Pancreas (tissue), 10 donors: ENCODE data around the gene THAP3. TPM values are rescaled to one million over a fixed set of nuclear protein-coding genes. Genes with fewer than 3 reads are reported as not detected.

ENCODE experiments used
- ATAC-seq, 4 donors: fragments of 200-7000 bp; cut with Tn5 transposase; one replicate each; pipeline versions ENCODE4 v1.8.0 to v1.9.1; 2020; ENCODE audit warnings: mild to moderate bottlenecking in 4 of 4, moderate library complexity in 4 of 4
- DNase-seq, 6 donors: peaks; one replicate each; pipeline ENCODE4 v3.0.0-alpha.2; 2020
- FAIRE-seq: peaks from 2 replicates; lab custom pipeline; 2012; peaks lifted over from hg19 to GRCh38; lab: Jason Lieb, UNC
- H3K27ac ChIP-seq, 4 donors: fragments of 200-600 bp; sonication (generic); 1 replicate in 3 of 4; 2 replicates in 1 of 4; pipeline versions ENCODE4 v1.5.0 to v1.8.0; 2020
- H3K27me3 ChIP-seq, 4 donors: fragments of 200-600 bp; one replicate each; pipeline ENCODE4 v1.8.0; 2021
- H3K36me3 ChIP-seq, 3 donors: fragments of 200-600 bp; sonication (generic) in 1 of 3; one replicate each; pipeline versions ENCODE4 v1.5.0 to v1.8.0; 2020 to 2021
- H3K4me1 ChIP-seq, 3 donors: fragments of 200-600 bp; one replicate each; pipeline ENCODE4 v1.8.0; 2021
- H3K4me3 ChIP-seq, 4 donors: fragments of 200-600 bp; sonication (generic) in 2 of 4; one replicate each; pipeline versions ENCODE4 v1.5.0 to v1.8.0; 2020 to 2021
- H3K9me3 ChIP-seq, 4 donors: fragments of 200-600 bp; one replicate each; pipeline ENCODE4 v1.8.0; 2021
- WGBS, 2 donors: extraction: QIAGEN DNeasy Blood & Tissue Kit; methylation state at CpG; one replicate each; pipeline ENCODE4 v1.1.7; 2013; 5-methylcytosine and 5-hydroxymethylcytosine counted together
- intact Hi-C, 3 donors: fragments of 100-400 bp; cut with DNase I; formaldehyde crosslinking; loops; one replicate each; pipeline versions ENCODE4 v1.11.1 to v1.14.2; 2022
- polyA plus RNA-seq, 2 donors: library from polyadenylated mRNA; stranded (reverse); fragments of 200-250 nt; gene quantifications; one replicate each; pipeline ENCODE4 v1.2.3, GENCODE V29; 2013
- total RNA-seq, 6 donors: library from RNA; stranded (reverse); fragmentation: NEBNext Ultra II Directional in 4 of 6; extraction: Animal tissue kit (Norgen Biotek cat#: 25700) in 4 of 6; gene quantifications; one replicate each; pipeline versions ENCODE4 v1.2.1 to v1.2.4, GENCODE V29; 2021 to 2023
- TF ChIP-seq, protein P1 (sequence below), 4 donors: fragments of 200-600 bp; sonication (generic) in 3 of 4; IDR thresholded peaks; one replicate each; pipeline versions ENCODE4 v1.5.0 to v1.8.0; 2021; ENCODE audit warnings: antibody characterized with exemption in 4 of 4
- donor health status: healthy with polysubstance abuse.
- donor health status: DM: no; HTN: no; CAD: no; lungs with moderate emphysema.
- donor health status: DM: no; HTN: no; CAD: no.
- donor health status: control.
- donor health status: control.
- donor health status: Bipolar disorder and iron deficiency.
- donor health status: DM: yes; HTN: yes; CAD: no.
- donor health status: DM: no; HTN: no; CAD: no.
- donor health status: DM: no; HTN: no; CAD: no.
- donor health status: DM: yes; HTN: yes; CAD: no.

THAP3 gene
- total and polyA plus RNA-seq, 8 donors, result 6.9 to 28.0 (median 9.2) TPM

DNA sequence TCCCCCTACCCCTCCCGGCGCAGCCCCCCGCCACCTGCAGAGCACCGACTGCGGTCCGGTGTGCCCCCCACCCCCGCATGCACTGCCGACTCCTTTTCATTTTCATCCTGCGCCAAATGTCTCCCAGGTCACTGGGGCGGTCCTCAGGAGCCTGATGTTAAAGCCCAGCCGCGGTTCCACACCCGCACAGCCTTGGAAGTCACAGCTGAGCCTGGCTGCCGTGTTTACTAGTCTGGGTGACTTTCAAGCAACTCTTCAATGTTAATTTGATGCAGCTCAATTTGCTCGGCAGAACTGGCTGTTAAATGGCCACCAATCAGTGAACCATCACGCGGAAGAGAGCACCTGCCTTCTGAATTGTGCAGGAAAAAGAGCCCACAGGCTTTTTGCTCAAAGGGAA lies 27.2 kb downstream of the THAP3 start:
- 87 to 89% methylated on average over 17 of the region's 17 CpGs for WGBS, 2 donors
- no peak for ATAC-seq
- H3K36me3 ChIP-seq, result peaks cover 0 to 11% (median 0%) of the 10 kb centered on the region in 3 donors

DNA sequence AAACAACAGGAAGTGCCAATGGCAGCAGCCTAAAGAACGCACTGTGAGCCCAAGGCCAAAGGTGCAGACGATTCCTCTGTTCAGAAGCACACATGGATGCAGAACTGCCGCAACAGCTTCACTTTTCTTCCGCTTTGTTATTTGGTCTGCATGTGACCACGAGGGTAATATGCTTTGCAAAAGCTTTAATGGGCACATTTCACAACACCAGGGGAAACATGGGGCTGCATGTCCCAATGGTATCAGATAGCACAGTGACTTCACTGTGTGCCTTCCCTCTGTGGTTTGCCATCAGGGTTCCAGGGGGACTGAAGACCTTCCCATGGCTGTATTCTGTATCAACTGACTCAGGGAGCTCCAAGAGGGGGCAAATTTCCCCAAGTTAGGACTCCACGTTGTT lies 28.3 kb downstream of the THAP3 start:
- H3K36me3 ChIP-seq, result peaks cover 0 to 11% (median 0%) of the 10 kb centered on the region in 3 donors
- H3K9me3 ChIP-seq, result no peaks in the 10 kb centered on the region
- DNase-seq, result no peak
- no peak for FAIRE-seq
- no peaks in the 10 kb centered on the region for H3K4me1 ChIP-seq
- ATAC-seq, result no peak
- intact Hi-C loops, result no loop called here
- WGBS, 2 donors, result 79 to 80% methylated on average over 6 of the region's 6 CpGs
- H3K27ac ChIP-seq, result no peak overlapping the region
- no peak overlapping the region for H3K4me3 ChIP-seq
- TF ChIP-seq, protein P1, sequence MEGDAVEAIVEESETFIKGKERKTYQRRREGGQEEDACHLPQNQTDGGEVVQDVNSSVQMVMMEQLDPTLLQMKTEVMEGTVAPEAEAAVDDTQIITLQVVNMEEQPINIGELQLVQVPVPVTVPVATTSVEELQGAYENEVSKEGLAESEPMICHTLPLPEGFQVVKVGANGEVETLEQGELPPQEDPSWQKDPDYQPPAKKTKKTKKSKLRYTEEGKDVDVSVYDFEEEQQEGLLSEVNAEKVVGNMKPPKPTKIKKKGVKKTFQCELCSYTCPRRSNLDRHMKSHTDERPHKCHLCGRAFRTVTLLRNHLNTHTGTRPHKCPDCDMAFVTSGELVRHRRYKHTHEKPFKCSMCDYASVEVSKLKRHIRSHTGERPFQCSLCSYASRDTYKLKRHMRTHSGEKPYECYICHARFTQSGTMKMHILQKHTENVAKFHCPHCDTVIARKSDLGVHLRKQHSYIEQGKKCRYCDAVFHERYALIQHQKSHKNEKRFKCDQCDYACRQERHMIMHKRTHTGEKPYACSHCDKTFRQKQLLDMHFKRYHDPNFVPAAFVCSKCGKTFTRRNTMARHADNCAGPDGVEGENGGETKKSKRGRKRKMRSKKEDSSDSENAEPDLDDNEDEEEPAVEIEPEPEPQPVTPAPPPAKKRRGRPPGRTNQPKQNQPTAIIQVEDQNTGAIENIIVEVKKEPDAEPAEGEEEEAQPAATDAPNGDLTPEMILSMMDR (IDR thresholded peaks at IDR 0.05), result no peak
- no peaks in the 10 kb centered on the region for H3K27me3 ChIP-seq

More for the DNA sequence above, 27.2 kb downstream of the THAP3 start:
- TF ChIP-seq, protein P1 (IDR thresholded peaks at IDR 0.05), result no peak
- FAIRE-seq, result no peak
- no peak for DNase-seq
- Histone ChIP-seq H3K9me3 (no peaks in the 10 kb centered on the region), H3K27ac (no peak overlapping the region), H3K4me1 (no peaks in the 10 kb centered on the region), H3K4me3 (no peak overlapping the region), H3K27me3 (no peaks in the 10 kb centered on the region)
- intact Hi-C loops, result no loop called here

DNA sequence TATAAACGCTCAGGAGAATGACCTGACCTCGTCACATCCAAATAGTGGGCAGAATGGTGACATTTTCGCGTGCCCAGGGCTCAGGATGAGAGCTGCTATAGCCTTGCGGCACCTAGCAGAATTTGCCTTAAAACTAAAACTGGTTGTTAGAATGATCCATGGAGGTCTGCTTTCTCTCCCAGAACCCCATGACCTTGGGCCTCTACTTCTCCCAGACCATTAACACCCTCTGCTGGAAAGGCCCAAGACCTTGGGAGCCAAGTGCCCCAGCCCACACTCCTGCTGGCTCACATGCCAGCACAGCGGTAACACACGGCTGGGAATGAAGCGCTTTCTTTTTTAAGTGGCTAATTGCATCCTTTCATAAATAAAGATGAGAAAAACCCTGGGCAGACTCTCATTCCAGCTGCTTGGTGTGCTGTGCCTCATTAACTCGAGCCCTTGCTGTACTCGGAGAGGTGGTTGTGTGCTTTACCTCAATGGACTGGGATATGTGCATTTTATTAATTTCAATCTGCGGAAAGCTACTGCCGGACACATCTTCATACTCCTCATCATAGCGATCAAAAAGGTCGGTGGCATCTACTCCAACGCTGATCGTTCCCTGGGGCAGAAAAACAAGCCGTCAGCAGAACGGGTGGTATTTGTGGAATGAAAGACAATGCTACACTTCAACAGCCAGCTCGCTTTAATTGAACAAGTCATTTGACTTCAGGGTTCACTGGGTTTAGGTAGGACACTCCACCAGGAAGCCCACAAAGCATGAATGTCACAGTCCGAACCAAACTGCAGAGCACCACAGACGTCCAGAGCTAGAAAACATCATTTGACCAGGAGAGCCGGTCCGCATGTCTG lies 29.0 kb downstream of the THAP3 start:
- no peak overlapping the region for H3K27ac ChIP-seq
- H3K4me1 ChIP-seq, result no peaks in the 10 kb centered on the region
- no peak for DNase-seq
- no peaks in the 10 kb centered on the region for H3K9me3 ChIP-seq
- no peaks in the 10 kb centered on the region for H3K27me3 ChIP-seq
- TF ChIP-seq, protein P1 (IDR thresholded peaks at IDR 0.05), result no peak
- H3K4me3 ChIP-seq, result no peak overlapping the region
- peaks cover 0 to 11% (median 0%) of the 10 kb centered on the region in 3 donors for H3K36me3 ChIP-seq
- WGBS, 2 donors, result 89% methylated on average over 23 of the region's 23 CpGs
- intact Hi-C loops, result no loop called here
- no peak for FAIRE-seq
- no peak for ATAC-seq

DNA sequence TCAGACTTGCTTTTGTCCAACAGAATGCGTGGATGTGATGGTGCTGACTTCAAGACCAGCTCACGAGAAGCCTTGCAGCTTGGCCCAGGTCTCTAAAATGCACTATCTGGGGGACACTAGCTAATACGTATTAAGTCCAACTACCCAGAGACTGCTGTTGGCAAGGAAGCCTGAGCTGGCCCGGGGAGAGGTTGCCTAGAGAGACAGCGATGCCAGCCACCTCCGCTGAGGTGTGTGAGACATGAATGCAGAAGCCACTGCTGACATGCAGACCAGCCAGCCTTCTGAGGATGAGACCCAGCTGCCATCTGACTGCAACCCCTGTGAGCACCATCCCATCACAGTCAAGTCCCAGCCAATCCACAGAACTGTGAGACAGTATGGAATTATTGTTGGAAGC lies 32.5 kb downstream of the THAP3 start:
- DNase-seq (no peak), FAIRE-seq (no peak), ATAC-seq (no peak)
- TF ChIP-seq, protein P1 (IDR thresholded peaks at IDR 0.05), result no peak
- intact Hi-C loops, result no loop called here
- H3K36me3 ChIP-seq, result peaks cover 0 to 11% (median 0%) of the 10 kb centered on the region in 3 donors
- H3K9me3 ChIP-seq, result no peaks in the 10 kb centered on the region
- WGBS, 2 donors, result 89 to 92% methylated on average over 6 of the region's 6 CpGs
- H3K4me3 ChIP-seq, result no peak overlapping the region
- no peaks in the 10 kb centered on the region for H3K4me1 ChIP-seq
- H3K27ac ChIP-seq, result no peak overlapping the region
- no peaks in the 10 kb centered on the region for H3K27me3 ChIP-seq
